ENCODE measurements around the gene ECSIT. TPM values are rescaled to one million over a fixed set of nuclear protein-coding genes. Genes with fewer than 3 reads are reported as not detected.

ECSIT gene
- total RNA-seq, 1 donor from 2014 or later: 43.8 TPM

- DNase-seq (ENCODE audit: low spot score): no peak
Measured at GRCh38 chr19:11504502-11505031, 24.4 kb downstream of the ECSIT start.

DNA sequence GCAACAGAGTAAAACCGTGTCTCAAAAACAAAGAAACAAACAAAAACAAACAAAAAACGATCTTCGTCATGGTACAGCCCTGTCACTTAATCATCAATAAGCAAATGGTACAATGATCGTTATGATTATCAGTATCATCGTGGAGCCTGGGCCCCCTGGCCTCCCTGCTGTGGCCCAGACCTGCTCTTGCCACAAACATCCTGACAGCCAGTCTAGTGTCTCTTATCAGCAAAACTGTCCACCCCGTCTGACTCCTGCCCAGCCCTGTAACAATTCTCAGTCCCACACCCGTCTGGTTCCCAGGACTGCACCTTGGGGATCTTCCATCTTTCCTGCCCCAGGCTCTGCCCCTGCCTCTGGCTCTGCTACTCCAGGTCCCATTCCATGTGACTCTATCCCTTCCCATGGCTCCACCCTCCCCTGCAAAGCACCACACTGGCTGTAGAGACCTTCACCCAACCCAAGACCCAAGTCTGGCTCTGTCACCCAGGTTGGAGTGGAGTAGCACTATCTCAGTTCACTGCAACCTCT lies 29.0 kb downstream of the ECSIT start:
- DNase-seq (ENCODE audit: low spot score): no peak

- DNase-seq (ENCODE audit: low spot score): no peak
Measured at GRCh38 chr19:11499220-11499726, 29.7 kb downstream of the ECSIT start.

- peak; percentile 52 for DNase-seq (ENCODE audit: low spot score)
Measured at GRCh38 chr19:11496391-11497163, 32.4 kb downstream of the ECSIT start.

DNA sequence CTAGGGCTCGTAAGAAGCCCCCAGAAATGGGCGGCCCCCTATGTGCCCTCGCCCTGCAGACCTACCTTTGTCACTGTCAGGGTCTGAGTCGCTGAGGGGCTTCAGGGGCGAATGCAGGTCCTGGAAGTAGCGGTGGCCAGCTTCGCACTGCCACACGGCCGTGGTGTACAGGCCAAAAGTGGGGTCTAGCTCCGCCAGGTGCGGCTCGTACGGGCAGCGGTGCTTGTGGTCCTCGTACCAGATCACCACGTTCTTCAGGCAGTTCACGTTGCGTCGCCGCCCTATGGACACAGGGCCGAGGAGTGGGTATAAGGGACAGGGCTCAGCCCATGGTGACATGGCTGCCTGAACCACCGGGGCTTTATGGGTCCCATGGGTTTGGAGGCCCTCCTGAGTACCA lies 33.0 kb downstream of the ECSIT start:
- no peak for DNase-seq (ENCODE audit: low spot score)

DNA sequence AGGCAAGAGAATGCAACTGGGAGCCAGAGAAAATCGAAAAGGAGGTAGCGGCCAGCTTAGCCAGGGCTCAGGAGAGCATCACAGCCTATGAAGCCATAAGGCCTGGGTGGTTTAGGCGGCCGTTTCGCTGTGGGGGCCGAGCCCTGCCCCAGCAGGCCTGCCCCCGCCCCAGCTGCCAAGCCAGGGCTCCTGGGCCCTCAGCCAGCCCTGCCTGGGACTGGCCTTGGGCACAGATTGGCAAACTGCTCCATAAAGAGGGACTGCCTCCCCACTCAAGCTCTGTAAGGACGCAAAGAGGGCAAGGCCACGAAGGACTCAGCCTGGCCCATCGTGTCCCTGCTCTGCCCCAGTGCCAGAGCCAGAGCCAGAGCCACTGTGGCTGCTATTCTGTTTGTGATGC lies 33.5 kb downstream of the ECSIT start:
- no peak for DNase-seq (ENCODE audit: low spot score)

GRCh38 chr19:11494634-11495285 lies 34.2 kb downstream of the ECSIT start:
- no peak for DNase-seq (ENCODE audit: low spot score)

GRCh38 chr19:11489378-11489777 lies 39.6 kb downstream of the ECSIT start:
- DNase-seq (ENCODE audit: low spot score): no peak

DNA sequence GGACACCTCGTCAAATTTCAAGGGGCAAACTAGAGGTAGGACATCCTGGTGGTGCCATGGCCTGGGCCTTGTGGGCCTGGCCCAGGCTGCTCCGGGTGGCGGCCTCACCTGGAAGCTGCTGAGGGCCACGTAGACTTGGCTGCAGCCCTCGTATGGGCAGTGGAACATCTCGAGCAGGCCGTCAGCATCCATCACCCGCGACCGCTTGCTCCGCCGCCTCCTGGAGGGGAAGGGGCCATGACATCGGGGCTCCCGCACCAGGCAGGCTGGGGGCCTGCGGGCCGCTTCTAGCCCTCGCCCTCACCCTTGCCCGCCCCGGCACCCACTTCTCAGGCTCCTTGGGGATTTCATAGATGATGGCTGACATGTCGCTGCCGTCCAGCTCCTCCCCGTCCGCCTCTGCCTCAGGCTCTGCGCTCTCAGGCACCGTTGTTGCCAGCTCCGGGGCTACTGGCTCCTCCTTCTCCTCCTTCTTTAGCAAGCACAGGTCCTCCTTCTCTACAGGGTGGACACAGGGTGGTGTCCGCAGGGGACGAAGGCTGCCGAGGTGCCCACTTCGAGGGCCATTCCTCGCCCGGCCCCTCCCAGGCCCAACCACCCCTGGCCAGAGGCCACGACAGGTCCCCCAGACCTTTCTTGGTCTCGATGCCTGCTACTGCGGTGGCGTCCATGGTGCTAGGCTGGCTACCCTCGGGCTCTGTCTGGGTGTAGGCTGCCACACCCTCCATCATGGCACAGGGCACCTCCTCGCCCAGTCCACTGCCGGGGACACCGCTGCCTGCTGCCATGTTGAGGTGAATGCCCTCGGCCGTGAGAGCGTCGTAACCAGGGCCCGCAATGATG lies 42.1 kb downstream of the ECSIT start:
- DNase-seq (ENCODE audit: low spot score): no peak

- DNase-seq (ENCODE audit: low spot score): no peak
Measured at GRCh38 chr19:11485245-11485837, 43.6 kb downstream of the ECSIT start.

DNA sequence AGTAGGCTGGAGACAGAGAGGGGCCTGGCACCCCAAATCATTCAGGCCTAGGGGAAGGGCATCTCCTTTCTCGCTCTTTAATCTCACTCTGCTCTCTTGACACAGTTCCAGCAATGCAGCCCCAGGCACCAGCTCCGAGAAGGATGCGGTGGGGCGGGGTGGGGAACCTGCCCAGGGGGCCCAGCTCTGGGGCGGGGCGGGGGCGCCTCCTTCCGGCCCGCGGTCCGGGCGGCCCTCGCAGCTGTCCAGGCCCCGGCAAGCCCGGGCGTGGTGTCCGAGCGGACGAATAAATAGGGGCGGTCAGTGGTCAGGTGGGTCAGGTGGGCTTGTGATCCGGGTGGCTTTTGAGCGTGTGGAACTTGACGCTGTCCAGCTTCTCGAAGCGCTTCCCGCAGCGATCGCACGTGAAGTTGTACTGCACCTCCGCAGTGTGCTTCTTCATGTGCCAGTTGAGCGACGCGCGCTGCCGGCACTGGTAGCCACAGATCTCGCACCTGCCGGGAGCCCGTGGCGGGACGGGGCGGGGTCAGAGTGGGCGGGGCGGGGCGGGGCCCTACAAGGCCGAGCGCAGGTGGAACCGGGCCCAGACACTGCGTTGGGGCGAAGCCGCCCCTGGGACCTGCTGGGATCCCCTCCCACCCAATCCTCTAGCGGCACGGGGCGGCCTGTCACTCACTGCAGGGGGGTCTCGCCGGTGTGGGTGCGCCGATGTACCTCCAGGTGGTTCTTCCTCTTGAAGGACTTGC lies 45.4 kb downstream of the ECSIT start:
- no peak for DNase-seq (ENCODE audit: low spot score)

GRCh38 chr19:11482384-11483050 lies 46.4 kb downstream of the ECSIT start:
- DNase-seq (ENCODE audit: low spot score): peak; percentile 69

DNA sequence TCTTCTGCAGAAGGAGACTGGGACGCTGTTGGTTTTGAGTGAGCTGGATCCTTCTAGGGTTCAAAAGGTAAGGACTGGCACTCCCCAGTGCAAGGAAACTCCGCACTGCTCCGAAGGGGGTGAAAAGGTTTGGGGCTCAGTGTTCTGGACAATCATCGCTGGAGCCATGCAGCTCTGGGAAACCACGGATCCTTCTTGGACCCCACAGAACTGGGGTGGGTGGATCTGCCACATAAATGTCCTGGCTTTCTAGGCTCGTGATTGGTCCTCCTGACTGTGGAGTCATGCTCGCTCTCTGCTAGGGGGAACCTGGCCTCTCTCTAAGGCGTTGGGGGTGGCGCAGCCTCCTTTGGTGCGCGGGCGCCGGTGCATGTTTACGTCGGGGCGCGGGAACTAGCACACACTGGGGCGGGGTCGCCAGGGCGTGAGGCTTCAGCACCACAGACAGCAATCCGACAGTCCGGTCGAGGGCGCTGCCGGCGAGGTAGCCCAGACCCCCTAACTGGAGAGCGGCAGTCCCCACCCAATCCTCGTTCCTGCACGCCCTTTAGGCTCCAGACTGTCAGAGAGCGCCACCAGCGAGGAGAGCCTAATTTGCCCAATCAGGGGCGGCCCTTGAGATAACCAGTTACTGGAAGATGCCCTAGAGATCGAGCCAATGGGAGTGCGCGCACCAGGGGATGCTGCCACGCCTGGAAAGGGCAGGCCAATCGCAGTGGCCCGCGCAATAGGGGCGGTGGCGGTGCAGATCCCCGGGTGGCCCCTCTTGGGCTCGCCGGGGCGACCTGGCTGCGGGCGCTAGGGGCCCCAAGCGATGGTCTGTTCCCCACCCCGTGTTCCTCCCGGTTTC lies 47.2 kb downstream of the ECSIT start:
- peak; percentile 86 for DNase-seq (ENCODE audit: low spot score)

- DNase-seq (ENCODE audit: low spot score): no peak
Measured at GRCh38 chr19:11480715-11481533, 48.0 kb downstream of the ECSIT start, which contains the start of gene ELAVL3. Gene ELAVL3, minus strand, starts transcription at chr19:11481046. Its CDS starts 438 bp downstream, at chr19:11480608.

DNA sequence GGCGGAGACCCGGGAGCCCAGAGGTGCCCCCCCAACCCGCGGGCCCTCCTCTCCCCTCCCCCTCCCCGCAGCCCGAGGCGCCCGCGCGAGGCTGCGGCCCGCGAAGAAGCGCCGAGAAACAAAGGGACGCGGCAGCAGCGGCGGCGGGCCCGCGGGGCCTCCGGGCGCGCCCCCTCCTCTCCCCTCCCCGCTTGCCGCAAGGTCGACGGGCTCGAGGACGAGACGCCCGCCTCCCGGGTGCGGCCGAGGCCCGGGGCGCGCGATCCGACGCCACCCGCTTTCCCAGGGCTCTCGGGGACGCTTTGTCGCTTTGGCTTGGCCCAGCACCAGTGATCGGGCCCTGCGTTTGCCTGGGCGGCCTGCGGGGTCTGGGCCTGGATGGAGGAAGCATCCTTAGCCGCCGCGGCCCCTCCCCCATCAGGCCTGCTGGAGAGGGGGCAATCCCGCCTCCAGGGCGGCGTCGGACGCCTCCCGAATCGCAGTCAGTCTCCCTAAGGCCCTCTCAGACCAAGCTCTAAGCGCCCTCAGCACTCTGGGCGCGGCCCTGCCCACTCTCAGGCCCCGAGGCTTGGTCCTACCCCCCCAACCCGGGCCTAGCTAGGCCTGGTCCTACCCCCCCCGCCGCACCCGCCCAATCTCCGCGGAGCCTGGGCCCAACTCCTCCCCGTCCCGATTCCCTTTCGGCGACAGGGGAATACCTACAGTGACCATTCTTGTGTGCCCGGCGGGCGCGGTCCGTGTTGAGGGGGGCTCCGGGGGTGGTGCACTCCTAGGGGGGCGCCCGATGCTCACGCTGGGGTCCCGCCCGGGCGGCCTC lies 48.8 kb downstream of the ECSIT start:
- DNase-seq (ENCODE audit: low spot score): no peak

DNA sequence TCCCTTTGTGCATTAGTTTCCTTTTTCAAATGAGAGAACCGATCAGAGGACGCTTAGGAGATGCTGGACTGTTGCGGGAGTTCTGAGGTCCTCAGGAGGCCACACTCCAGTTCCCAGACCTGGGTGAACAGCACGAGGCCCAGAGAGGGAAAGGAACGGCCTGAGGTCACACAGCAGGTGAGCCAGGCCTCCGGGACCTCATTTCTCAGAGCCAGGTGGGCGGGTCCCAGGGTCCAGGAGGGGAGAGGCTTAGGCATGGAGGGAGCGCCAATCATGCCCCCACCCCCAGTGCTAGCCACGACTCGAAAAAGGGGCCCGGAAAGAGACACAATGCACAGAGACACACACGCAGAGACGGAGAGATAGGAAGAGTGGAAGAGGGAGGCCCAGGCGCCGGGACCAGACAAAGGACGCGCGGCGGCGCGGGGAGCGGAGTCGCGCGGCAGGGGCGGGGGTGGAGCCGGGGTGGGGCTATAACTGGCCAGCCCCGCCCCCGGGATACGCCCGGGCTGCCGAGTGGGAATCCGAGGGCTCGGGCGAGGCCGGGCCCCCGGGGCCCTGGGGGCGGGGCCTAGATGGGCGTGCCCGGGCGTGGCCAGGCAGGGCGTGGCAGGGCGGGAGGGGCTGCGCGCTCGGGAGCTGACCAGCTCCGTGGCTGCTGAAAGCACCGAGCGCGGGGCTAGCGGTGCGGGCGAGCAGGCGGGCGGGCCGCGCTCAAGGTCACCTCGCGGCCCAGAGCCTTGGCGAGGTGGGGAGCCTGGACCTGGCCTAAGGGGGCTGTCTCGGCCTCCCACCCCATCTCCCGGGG lies 49.6 kb downstream of the ECSIT start:
- DNase-seq (ENCODE audit: low spot score): no peak

Measured in umbilical cord (tissue), 2 donors.